ENCODE measurements around the gene WDR70. TPM values are rescaled to one million over a fixed set of nuclear protein-coding genes. Genes with fewer than 3 reads are reported as not detected.

WDR70 gene
- total RNA-seq, 2 donors from 2014 or later: 18.0 to 25.3 TPM

GRCh38 chr5:37695647-37696046 lies 316.5 kb downstream of the WDR70 start:
- ATAC-seq (ENCODE audit: insufficient number of reproducible peaks, low FRiP score, low read depth) (no peak), DNase-seq (ENCODE audit: low spot score) (no peak)
- Histone ChIP-seq H3K36me3 (peaks cover 5% of the 10 kb centered on the region), H3K4me1 (ENCODE audit: control insufficient read depth in 1 of 2, low read depth in 2 of 2) (no peaks in the 10 kb centered on the region), H3K4me3 (no peak overlapping the region), H3K9me3 (no peaks in the 10 kb centered on the region), H3K27ac (no peak overlapping the region), H3K27me3 (replicated peaks; ENCODE audit: insufficient read depth) (no peaks in the 10 kb centered on the region)
- TF ChIP-seq CTCF (IDR thresholded peaks at IDR 0.05): no peak

GRCh38 chr5:37696190-37697021 lies 317.3 kb downstream of the WDR70 start:
- Histone ChIP-seq H3K4me3 (no peak overlapping the region), H3K27ac (no peak overlapping the region), H3K4me1 (ENCODE audit: control insufficient read depth in 1 of 2, low read depth in 2 of 2) (no peaks in the 10 kb centered on the region), H3K27me3 (replicated peaks; ENCODE audit: insufficient read depth) (no peaks in the 10 kb centered on the region), H3K36me3 (peaks cover 5% of the 10 kb centered on the region), H3K9me3 (no peaks in the 10 kb centered on the region)
- DNase-seq (ENCODE audit: low spot score) (no peak), ATAC-seq (ENCODE audit: insufficient number of reproducible peaks, low FRiP score, low read depth) (no peak)
- no peak for TF ChIP-seq CTCF (IDR thresholded peaks at IDR 0.05)

GRCh38 chr5:37701868-37702267 lies 322.8 kb downstream of the WDR70 start:
- H3K9me3 ChIP-seq: no peaks in the 10 kb centered on the region
- H3K27ac ChIP-seq: no peak overlapping the region
- H3K36me3 ChIP-seq: peaks cover 5% of the 10 kb centered on the region
- peaks cover 0 to 10% of the 10 kb centered on the region in 2 donors for H3K4me1 ChIP-seq (ENCODE audit: control insufficient read depth in 1 of 2, low read depth in 2 of 2)
- H3K4me3 ChIP-seq: no peak overlapping the region
- no peaks in the 10 kb centered on the region for H3K27me3 ChIP-seq (replicated peaks; ENCODE audit: insufficient read depth)
- no peak for TF ChIP-seq CTCF (IDR thresholded peaks at IDR 0.05)
- ATAC-seq (ENCODE audit: insufficient number of reproducible peaks, low FRiP score, low read depth) (no peak), DNase-seq (ENCODE audit: low spot score) (no peak)

GRCh38 chr5:37703841-37704241 lies 324.7 kb downstream of the WDR70 start:
- H3K9me3 ChIP-seq: no peaks in the 10 kb centered on the region
- DNase-seq (ENCODE audit: low spot score) (no peak), ATAC-seq (ENCODE audit: insufficient number of reproducible peaks, low FRiP score, low read depth) (no peak)
- peaks cover 0 to 10% of the 10 kb centered on the region in 2 donors for H3K4me1 ChIP-seq (ENCODE audit: control insufficient read depth in 1 of 2, low read depth in 2 of 2)
- no peak overlapping the region for H3K27ac ChIP-seq
- no peaks in the 10 kb centered on the region for H3K27me3 ChIP-seq (replicated peaks; ENCODE audit: insufficient read depth)
- H3K36me3 ChIP-seq: no peaks in the 10 kb centered on the region
- no peak for TF ChIP-seq CTCF (IDR thresholded peaks at IDR 0.05)
- H3K4me3 ChIP-seq: no peak overlapping the region

GRCh38 chr5:37704406-37704805 lies 325.3 kb downstream of the WDR70 start:
- Histone ChIP-seq H3K9me3 (no peaks in the 10 kb centered on the region), H3K27me3 (replicated peaks; ENCODE audit: insufficient read depth) (no peaks in the 10 kb centered on the region), H3K27ac (no peak overlapping the region), H3K4me3 (no peak overlapping the region), H3K4me1 (ENCODE audit: control insufficient read depth in 1 of 2, low read depth in 2 of 2) (peaks cover 0 to 10% of the 10 kb centered on the region in 2 donors), H3K36me3 (no peaks in the 10 kb centered on the region)
- ATAC-seq (ENCODE audit: insufficient number of reproducible peaks, low FRiP score, low read depth): no peak
- DNase-seq (ENCODE audit: low spot score): no peak
- no peak for TF ChIP-seq CTCF (IDR thresholded peaks at IDR 0.05)

All from thoracic aorta (tissue), 2 donors.